M059J (cell line): ENCODE data around the gene CSNK1G2. TPM values are rescaled to one million over a fixed set of nuclear protein-coding genes. Genes with fewer than 3 reads are reported as not detected.

Experiments
- DNase-seq: peaks from one replicate; pipeline ENCODE4 v3.0.0-alpha.2; 2012; ENCODE audit warnings: low read depth
- total RNA-seq: library from RNA; depleted of rRNA; stranded (reverse); fragments of >200 nt; shearing (Covaris generic); gene quantifications from 2 replicates; pipeline ENCODE4 v1.2.3, GENCODE V29; 2014

CSNK1G2 gene
- total RNA-seq, 1 experiment from 2014 or later: 70.7 TPM

GRCh38 chr19:1968279-1969175, 27.6 kb downstream of the CSNK1G2 start:
- no peak for DNase-seq

- no peak for DNase-seq
Measured at GRCh38 chr19:1969176-1970002, 28.4 kb downstream of the CSNK1G2 start.

- peak; percentile 78 for DNase-seq
Measured at GRCh38 chr19:1970003-1970805, 29.2 kb downstream of the CSNK1G2 start.

GRCh38 chr19:1970806-1971502, 30.0 kb downstream of the CSNK1G2 start:
- no peak for DNase-seq

- DNase-seq: no peak
Measured at GRCh38 chr19:1974381-1975161, 33.6 kb downstream of the CSNK1G2 start.

GRCh38 chr19:1975162-1975480, 34.1 kb downstream of the CSNK1G2 start:
- no peak for DNase-seq

GRCh38 chr19:1977120-1977519, 36.1 kb downstream of the CSNK1G2 start:
- no peak for DNase-seq

- no peak for DNase-seq
Measured at GRCh38 chr19:1978346-1978894, 37.4 kb downstream of the CSNK1G2 start.

GRCh38 chr19:1979017-1979416, 38.0 kb downstream of the CSNK1G2 start:
- DNase-seq: no peak

- DNase-seq: no peak
Measured at GRCh38 chr19:1979642-1980041, 38.7 kb downstream of the CSNK1G2 start.

- DNase-seq: no peak
Measured at GRCh38 chr19:1980091-1980808, 39.3 kb downstream of the CSNK1G2 start.

- DNase-seq: no peak
Measured at GRCh38 chr19:1980809-1981181, 39.8 kb downstream of the CSNK1G2 start.

GRCh38 chr19:1981253-1981652, 40.3 kb downstream of the CSNK1G2 start:
- no peak for DNase-seq

GRCh38 chr19:1984357-1984756, 43.4 kb downstream of the CSNK1G2 start:
- DNase-seq: no peak

- no peak for DNase-seq
Measured at GRCh38 chr19:1985588-1986356, 44.8 kb downstream of the CSNK1G2 start.

- no peak for DNase-seq
Measured at GRCh38 chr19:1986357-1987162, 45.6 kb downstream of the CSNK1G2 start.

- peak; percentile 15 for DNase-seq
Measured at GRCh38 chr19:1987197-1988187, 46.5 kb downstream of the CSNK1G2 start.
